NCI-H146 treated with DMSO at 0.1 percent for 48 hours (cell line): ENCODE measurements around the gene DGLUCY.
"Not testable (repeated sequence)": the region's sequence is repeated elsewhere in the genome, so short reads cannot be mapped to it uniquely, and the experiment has no call there.

Experiments used
- DNase-seq: peaks from one replicate; lab custom pipeline; 2025; ENCODE audit not compliant: unreplicated experiment; lab: John Stamatoyannopoulos, UW

Gene DGLUCY

GRCh38 chr14:91135039-91135438 lies 21.2 kb downstream of the DGLUCY start:
- DNase-seq: no peak

DNA sequence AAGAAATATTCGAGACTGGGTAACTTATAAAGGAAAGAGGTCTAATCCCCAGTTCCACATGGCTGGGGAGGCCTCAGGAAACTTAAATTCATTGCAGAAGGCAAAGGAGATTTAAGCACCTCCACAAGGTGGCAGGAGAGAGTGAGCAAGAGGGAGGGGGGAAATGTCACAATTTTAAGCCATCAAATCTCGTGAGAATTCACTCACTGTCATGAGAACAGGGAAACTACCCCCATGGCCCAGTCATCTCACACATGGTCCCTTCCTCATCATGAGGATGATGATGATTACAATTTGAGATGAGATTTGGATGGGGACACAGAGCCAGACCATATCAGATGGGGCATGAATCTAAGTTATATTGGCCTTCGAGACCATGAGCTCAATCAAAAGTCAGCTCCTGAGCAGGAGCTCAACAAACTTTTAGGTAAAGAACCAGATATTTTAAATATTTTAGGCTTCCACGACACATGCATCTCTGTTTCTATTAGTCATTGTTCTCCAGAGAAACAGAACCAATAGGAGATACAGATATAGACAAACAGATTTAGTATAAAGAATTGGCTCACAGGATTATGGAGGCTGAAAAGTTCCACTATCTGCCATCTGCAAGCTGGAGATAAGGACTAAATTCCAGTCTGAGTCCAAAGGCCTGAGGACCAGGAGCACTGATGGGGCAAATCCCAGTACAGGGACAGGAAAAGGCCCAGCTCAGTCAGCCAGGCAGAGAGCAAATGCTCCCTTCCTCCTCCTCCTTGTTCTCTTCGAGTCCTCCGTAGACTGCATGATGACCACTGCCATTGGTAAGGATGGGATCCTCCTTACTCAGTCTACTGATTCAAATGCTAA lies 24.9 kb downstream of the DGLUCY start:
- DNase-seq: no peak

- no peak for DNase-seq
These were observed 25.9 kb downstream of the DGLUCY start for GRCh38 chr14:91139776-91140175.

GRCh38 chr14:91140672-91141071 lies 26.8 kb downstream of the DGLUCY start:
- DNase-seq: no peak

DNA sequence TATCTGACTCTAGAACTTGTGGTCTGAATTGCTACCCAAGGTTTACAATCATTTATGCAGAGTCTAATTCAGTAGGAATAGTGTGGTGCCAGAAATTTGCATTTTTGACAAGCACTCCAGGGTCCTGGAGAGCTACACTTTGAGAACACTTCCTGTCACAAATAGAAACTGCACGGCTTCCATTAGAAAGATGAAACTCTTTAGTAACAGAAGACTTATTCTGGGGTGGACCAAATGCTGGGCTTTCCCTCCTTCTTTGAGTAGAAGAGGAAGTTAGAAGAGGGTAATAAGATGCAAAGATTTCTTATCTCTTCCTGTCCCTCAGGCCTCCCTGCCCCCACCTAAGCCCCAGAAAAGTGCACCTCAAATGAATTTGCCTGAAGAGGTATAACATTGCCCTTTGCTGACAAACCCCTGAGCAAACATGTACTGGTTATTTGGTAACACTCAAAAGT lies 28.4 kb downstream of the DGLUCY start:
- DNase-seq: no peak

DNA sequence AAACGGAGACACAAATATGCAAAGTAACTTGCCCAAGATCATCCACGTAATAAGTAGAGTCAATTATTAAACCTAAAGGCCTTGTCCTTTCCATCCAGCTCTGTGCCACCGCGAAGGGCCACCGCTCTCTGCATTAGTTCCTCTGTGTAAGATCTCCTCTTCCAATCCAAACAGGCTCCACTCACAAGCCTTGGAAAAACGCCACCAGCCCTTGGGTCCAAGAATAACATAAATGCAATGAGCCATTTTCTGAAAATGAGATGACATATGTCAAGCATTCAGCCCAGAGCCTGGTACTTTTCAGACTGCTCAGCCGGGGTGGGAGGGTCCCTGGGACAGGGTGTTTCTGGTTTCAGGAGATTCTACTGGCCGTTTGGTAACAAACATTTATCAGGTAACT lies 30.0 kb downstream of the DGLUCY start:
- DNase-seq: no peak

- DNase-seq: no peak
These were observed 30.7 kb downstream of the DGLUCY start for GRCh38 chr14:91144425-91145145.

DNA sequence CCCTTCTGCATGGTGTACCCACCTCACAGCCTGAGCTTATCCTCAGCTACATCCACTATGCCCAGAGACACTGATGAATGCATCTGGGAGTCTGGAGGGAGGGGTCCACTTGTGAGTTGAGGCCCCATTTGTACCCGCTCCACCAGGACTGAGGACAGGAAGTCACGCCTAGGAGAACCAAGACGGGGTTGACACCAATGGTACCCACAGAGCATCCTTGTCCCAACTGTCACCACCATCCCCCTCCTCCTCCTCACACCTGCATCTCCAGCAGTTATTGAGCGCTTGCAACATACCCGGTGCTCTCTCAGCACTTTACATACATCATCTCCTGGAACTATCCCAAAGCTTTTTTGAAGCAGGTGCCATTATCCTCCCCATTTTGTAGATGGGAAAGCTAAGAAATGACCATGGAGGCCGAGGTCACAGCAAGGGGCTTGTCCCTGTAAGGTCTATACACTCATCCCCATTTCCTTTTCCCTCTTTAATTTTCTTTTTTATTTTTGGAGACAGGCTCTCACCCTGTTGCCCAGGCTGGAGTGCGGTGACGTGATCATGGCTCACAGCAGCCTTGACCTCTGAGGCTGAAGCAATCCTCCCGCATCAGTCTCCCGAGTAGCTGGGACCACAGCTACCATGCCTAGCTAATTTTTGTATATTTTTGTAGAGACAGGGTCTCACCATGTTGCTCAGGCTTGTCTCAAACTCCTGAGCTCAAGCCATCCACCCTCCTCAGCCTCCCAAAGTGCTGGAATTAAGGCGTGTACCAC lies 31.7 kb downstream of the DGLUCY start:
- DNase-seq: no peak

DNA sequence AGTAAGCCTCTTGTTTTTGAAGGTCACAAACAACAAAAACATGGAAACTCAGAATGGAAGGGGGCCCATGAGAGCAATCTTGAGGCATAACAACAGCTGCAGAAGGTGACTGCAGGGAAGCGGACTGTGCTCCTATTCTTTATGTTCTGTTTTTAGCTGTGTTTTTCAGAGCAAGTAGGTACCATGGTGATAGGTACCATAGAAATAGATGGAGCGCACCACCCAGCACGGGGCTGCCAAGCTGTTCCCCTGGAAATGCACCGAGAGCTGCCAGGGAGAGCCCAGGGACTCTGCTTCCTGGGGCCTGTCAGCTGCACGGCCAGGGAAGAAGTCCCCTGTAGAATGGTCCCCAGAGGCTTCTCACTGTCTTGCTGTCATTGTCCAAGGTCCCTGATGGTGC lies 32.8 kb downstream of the DGLUCY start:
- no peak for DNase-seq

- no peak for DNase-seq
These were observed 35.6 kb downstream of the DGLUCY start for GRCh38 chr14:91149462-91149861.

GRCh38 chr14:91152499-91152898 lies 38.6 kb downstream of the DGLUCY start:
- no peak for DNase-seq

- no peak for DNase-seq
These were observed 39.5 kb downstream of the DGLUCY start for GRCh38 chr14:91153360-91153759.

- peak; percentile 12 for DNase-seq
These were observed 41.2 kb downstream of the DGLUCY start for GRCh38 chr14:91154851-91155625.

DNA sequence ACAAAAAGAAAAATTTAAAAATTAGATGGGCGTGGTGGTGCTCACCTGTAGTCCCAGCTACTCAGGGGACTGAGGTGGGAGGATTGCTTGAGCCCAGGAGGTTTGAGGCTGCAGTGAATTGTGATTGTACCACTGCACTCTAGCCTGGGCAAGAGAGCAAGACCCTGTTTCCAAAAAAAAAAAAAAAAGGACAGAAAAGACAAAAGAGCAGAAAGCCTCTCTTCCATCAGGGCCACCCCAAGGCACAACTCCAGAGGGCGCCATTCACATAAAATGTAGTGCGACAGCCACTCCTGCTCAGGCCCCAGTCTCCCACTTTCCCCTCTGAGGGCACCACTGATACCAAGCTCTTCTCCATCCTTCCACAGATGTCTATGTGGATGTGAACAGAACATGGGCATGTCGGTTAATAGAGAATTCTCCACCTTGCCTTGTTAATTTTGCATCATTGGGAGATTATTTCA lies 41.8 kb downstream of the DGLUCY start:
- no peak for DNase-seq

DNA sequence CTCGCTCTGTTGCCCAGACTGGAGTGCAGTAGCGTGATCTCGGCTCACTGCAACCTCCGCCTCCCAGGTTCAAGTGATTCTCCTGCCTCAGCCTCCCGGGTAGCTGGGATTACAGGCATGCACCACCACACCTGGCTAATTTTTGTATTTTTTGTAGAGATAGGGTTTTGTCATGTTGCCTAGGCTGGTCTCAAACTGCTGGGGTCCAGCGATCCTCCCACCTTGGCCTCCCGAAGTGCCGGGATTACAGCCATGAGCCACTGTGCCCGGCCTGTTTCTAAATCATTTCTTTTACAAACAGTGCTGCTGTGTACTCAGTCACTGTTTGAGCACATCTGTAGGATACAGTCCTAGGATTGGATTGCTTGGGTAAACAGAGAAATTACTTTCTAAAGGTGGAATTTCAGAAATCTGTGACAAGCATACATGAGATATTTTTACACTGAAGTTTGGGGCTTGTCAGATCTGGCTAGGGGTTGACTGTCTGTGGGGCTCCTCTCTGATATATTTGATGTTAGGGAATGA lies 42.3 kb downstream of the DGLUCY start:
- not testable (repeated sequence) for DNase-seq

GRCh38 chr14:91156877-91157276 lies 43.0 kb downstream of the DGLUCY start:
- not testable (repeated sequence) for DNase-seq

GRCh38 chr14:91158091-91158790 lies 44.4 kb downstream of the DGLUCY start:
- no peak for DNase-seq

DNA sequence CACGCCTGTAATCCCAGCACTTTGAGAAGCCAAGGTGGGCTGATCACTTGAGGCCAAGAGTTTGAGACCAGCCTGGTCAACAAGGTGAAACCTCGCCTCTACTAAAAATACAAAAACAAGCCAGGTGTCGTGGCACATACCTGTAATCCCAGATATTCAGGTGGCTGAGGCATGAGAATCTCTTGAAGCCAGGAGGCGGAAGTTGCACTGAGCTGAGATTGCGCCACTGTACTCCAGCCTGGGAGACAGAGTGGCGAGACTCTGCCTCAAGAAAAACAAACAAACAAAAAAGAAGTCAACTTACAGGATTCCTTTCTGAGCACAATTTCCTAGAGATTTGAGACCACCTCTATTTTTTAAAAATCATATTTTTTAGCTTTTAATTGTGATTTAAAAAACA lies 45.3 kb downstream of the DGLUCY start:
- no peak for DNase-seq

DNA sequence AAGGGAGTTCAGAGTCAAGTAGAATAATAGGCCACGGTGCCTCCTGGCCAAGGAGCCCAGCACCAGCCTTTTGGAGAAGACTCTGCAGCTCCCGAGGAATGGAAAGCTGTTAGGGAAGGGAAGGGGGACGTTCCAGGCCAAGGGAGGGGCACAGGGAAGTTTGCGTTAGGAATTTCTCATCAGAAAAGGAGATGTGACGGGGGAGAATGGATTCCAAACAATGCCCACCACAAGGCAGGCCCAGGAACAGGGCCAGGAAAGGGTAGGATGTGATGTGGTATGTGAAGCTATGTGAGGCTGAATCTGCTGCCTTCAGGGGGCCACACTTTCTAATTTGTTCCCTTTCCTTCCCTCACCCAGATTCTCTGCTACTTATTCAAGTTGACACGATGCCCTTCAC lies 46.0 kb downstream of the DGLUCY start:
- no peak for DNase-seq

GRCh38 chr14:91163316-91163715 lies 49.4 kb downstream of the DGLUCY start:
- DNase-seq: no peak
